NCI-H226 (cell line): ENCODE results near the gene RHBDD2.
"Not testable (repeated sequence)": the region's sequence is repeated elsewhere in the genome, so short reads cannot be mapped to it uniquely, and the experiment has no call there.

Experiments
- DNase-seq: peaks from one replicate; pipeline ENCODE4 v3.0.0-alpha.2; 2015

RHBDD2 gene

GRCh38 chr7:75866489-75867389, 12.1 kb upstream of the RHBDD2 start:
- DNase-seq: no peak

GRCh38 chr7:75867390-75867717, 11.5 kb upstream of the RHBDD2 start:
- no peak for DNase-seq

GRCh38 chr7:75868153-75868552, 10.7 kb upstream of the RHBDD2 start:
- DNase-seq: no peak

- DNase-seq: no peak
Observed at GRCh38 chr7:75869776-75870379, 9.0 kb upstream of the RHBDD2 start.

- no peak for DNase-seq
Observed at GRCh38 chr7:75870557-75871161, 8.2 kb upstream of the RHBDD2 start.

- DNase-seq: no peak
Observed at GRCh38 chr7:75872073-75872782, 6.6 kb upstream of the RHBDD2 start.

- DNase-seq: not testable (repeated sequence)
Observed at GRCh38 chr7:75874180-75874579, 4.7 kb upstream of the RHBDD2 start.

GRCh38 chr7:75875113-75876080, 3.4 kb upstream of the RHBDD2 start:
- DNase-seq: no peak

GRCh38 chr7:75876126-75876881, 2.5 kb upstream of the RHBDD2 start:
- no peak for DNase-seq

GRCh38 chr7:75878312-75878768, 494 bp upstream of the RHBDD2 start:
- no peak for DNase-seq

GRCh38 chr7:75879771-75880184, 944 bp downstream of the RHBDD2 start:
- no peak for DNase-seq

- no peak for DNase-seq
Observed at GRCh38 chr7:75880242-75880641, 1.4 kb downstream of the RHBDD2 start.

GRCh38 chr7:75881436-75882095, 2.7 kb downstream of the RHBDD2 start:
- no peak for DNase-seq

- not testable (repeated sequence) for DNase-seq
Observed at GRCh38 chr7:75883265-75883824, 4.5 kb downstream of the RHBDD2 start.

GRCh38 chr7:75884476-75884875, 5.6 kb downstream of the RHBDD2 start:
- DNase-seq: no peak

GRCh38 chr7:75885036-75885435, 6.2 kb downstream of the RHBDD2 start:
- DNase-seq: no peak

- no peak for DNase-seq
Observed at GRCh38 chr7:75887669-75888369, 9.0 kb downstream of the RHBDD2 start.

- DNase-seq: no peak
Observed at GRCh38 chr7:75888464-75889222, 9.8 kb downstream of the RHBDD2 start.
